Muscle of leg (tissue), 11 donors: ENCODE data around the gene SLC31A1. TPM values are rescaled to one million over a fixed set of nuclear protein-coding genes. Genes with fewer than 3 reads are reported as not detected.
A peak's percentile ranks its signal among the peaks of the same experiment; 100 is the strongest.
"Not testable (repeated sequence)": the region's sequence is repeated elsewhere in the genome, so short reads cannot be mapped to it uniquely, and the experiment has no call there.

Experiments used
- DNase-seq: peaks from one replicate; pipeline ENCODE4 v3.0.0; 2013
- H3K27ac ChIP-seq: one replicate; pipeline ENCODE4 v1.5.1; 2013; ENCODE audit warnings: mild to moderate bottlenecking, low read length, control low read depth
- H3K27me3 ChIP-seq: one replicate; pipeline ENCODE4 v1.6.1; 2013; ENCODE audit warnings: low read length; ENCODE audit not compliant: control insufficient read depth, insufficient read depth
- H3K36me3 ChIP-seq: one replicate; pipeline ENCODE4 v1.6.1; 2013; ENCODE audit warnings: low read length; ENCODE audit not compliant: control insufficient read depth, insufficient read depth
- H3K4me1 ChIP-seq: one replicate; pipeline ENCODE4 v1.6.1; 2013; ENCODE audit warnings: low read length; ENCODE audit not compliant: control insufficient read depth, insufficient read depth
- H3K4me3 ChIP-seq: one replicate; pipeline ENCODE4 v1.5.1; 2013; ENCODE audit warnings: low read length, control low read depth
- H3K9me3 ChIP-seq: replicated peaks from 2 replicates; pipeline ENCODE4 v1.6.1; 2013; ENCODE audit warnings: low read depth, low read length; ENCODE audit not compliant: control insufficient read depth
- WGBS: methylation state at CpG from one replicate; pipeline ENCODE4 v1.1.5; 2013; ENCODE audit warnings: missing lambda C conversion rate; ENCODE audit not compliant: insufficient coverage; 5-methylcytosine and 5-hydroxymethylcytosine counted together
- polyA plus RNA-seq, 8 donors: library from polyadenylated mRNA; unstranded; fragments of 120-200 nt; gene quantifications; one replicate each; pipeline versions ENCODE4 v1.2.1 to v1.2.3, GENCODE V29; 2013; ENCODE audit warnings: inconsistent platforms in 1 of 8, low replicate concordance in 1 of 8; ENCODE audit not compliant: insufficient read length in 8 of 8, insufficient read depth in 1 of 8
- total RNA-seq: library from RNA; stranded (reverse); fragments of 120-200 nt; gene quantifications from one replicate; pipeline ENCODE4 v1.2.4, GENCODE V29; 2013

Gene SLC31A1
- total and polyA plus RNA-seq, 9 donors = 8.0 to 14.2 (median 10.1) TPM

DNA sequence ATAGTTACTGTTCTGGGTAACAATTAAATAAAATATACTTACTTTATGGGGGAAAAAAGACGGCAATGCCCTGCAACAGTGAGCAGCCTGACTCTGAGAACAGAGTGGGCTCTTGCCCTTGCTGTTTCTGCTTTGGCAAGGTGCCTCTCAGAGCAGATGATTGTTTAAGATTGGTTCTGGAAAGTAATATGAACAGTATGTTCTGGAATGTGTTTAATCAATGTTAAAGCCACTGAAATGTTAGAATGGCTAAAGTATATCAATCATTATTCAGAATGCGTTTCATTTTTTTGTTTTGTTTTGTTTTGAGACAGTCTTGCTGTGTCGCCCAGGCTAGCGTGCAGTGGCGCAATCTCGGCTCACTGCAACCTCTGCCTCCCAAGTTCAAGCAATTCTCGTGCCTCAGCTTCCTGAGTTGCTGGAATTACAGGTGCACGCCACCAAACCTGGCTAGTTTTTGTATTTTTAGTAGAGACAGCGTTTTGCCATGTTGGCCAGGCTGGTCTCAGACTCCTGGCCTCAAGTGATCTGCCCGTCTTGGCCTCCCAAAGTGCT, 14.4 kb downstream of the SLC31A1 start:
- not testable (repeated sequence) for H3K27me3 ChIP-seq, DNase-seq, H3K4me1 ChIP-seq, H3K9me3 ChIP-seq, H3K27ac ChIP-seq, H3K36me3 ChIP-seq, H3K4me3 ChIP-seq
- 83% methylated on average over 4 of the region's 10 CpGs for WGBS

GRCh38 chr9:113237026-113237425, 15.7 kb downstream of the SLC31A1 start:
- Histone ChIP-seq H3K9me3 (no peaks in the 10 kb centered on the region), H3K4me1 (no peaks in the 10 kb centered on the region), H3K27ac (no peak overlapping the region), H3K36me3 (no peaks in the 10 kb centered on the region), H3K27me3 (no peaks in the 10 kb centered on the region), H3K4me3 (no peak overlapping the region)
- no peak for DNase-seq
- WGBS = 91% methylated on average over 3 of the region's 4 CpGs

DNA sequence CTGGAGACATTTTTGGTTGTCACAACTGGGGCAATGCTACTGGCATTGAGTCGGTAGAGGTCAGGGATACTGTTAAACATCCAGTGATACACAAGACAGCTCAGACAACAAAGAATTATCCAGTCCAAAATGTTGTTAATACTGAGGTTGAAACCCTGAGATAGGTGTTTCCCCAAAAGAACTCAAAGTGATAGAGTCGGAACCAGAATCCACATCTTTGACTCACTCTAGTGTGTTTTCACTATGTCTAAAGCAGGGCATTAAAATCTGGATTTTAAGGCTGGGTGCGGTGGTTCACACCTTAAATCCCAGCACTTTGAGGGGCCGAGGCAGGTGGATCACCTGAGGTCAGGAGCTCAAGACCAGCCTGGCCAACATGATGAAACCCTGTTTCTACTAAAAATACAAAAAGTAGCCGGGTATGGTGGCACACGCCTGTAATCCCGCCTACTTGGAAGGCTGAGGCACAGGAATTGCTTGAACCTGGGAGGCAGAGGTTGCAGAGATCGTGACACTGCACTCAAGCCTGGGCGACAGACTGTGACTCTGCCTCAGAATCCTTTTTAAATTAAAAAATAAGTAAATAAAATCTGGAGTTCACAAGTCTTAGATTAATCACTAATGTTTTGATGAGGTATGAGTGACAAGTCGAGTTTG, 17.0 kb downstream of the SLC31A1 start:
- H3K36me3 ChIP-seq = no peaks in the 10 kb centered on the region

DNA sequence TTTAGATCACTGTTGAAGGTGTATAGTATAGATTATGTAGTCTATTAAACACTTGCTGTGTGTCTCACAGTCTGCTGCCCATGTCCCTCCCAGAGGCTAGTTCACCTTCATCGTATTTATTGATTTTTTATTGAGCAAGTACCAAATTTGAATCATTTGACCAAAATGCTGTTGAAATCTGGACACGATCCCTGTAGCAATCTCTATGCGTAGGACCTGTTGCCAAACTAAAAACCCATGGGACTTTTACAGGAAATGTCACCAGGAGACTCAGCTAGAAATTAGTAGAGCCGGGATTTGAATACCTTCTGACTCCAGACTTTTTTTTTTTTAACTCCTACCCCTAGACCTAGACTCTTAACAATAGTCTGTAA, 17.5 kb downstream of the SLC31A1 start:
- DNase-seq = peak; percentile 24

More for the DNA sequence above, 17.0 kb downstream of the SLC31A1 start:
- WGBS = 93% methylated on average over 4 of the region's 10 CpGs
- Histone ChIP-seq H3K27me3 (no peaks in the 10 kb centered on the region), H3K9me3 (no peaks in the 10 kb centered on the region), H3K4me3 (no peak overlapping the region), H3K4me1 (no peaks in the 10 kb centered on the region), H3K27ac (no peak overlapping the region)
- no peak for DNase-seq

DNA sequence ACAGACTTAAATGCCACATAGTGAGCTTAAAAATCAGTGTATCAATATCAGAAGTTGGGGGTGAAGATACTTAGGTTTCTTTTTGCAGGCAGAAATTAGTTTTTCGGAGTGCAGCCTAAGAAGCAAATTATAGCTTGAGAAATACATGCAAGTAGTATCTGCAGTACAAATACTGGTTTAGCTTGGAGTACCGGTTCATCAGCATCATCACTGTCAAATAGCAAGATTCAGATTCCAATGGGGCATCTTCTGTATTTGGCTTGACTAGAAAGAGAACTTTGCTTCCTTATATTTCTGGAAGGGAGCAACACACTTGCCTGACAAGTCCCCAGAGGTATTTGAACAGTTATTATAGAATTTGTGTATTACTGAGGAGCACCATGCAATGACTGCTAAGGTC, 19.8 kb downstream of the SLC31A1 start:
- Histone ChIP-seq H3K36me3 (no peaks in the 10 kb centered on the region), H3K27ac (no peak overlapping the region), H3K4me3 (no peak overlapping the region), H3K4me1 (no peaks in the 10 kb centered on the region), H3K9me3 (no peaks in the 10 kb centered on the region), H3K27me3 (no peaks in the 10 kb centered on the region)
- no peak for DNase-seq
- WGBS = 100% methylated on average over 1 of the region's 2 CpGs

More for the DNA sequence above, 17.5 kb downstream of the SLC31A1 start:
- Histone ChIP-seq H3K27ac (no peak overlapping the region), H3K27me3 (no peaks in the 10 kb centered on the region), H3K4me3 (no peak overlapping the region), H3K36me3 (no peaks in the 10 kb centered on the region), H3K9me3 (no peaks in the 10 kb centered on the region), H3K4me1 (no peaks in the 10 kb centered on the region)
- no CpG with 5 or more reads among the region's 4 CpGs for WGBS

- no peaks in the 10 kb centered on the region for H3K27me3 ChIP-seq
- H3K4me1 ChIP-seq = no peaks in the 10 kb centered on the region
- WGBS = 100% methylated on average over 1 of the region's 2 CpGs
- no peak for DNase-seq
- no peak overlapping the region for H3K27ac ChIP-seq
- H3K9me3 ChIP-seq = no peaks in the 10 kb centered on the region
- no peaks in the 10 kb centered on the region for H3K36me3 ChIP-seq
- H3K4me3 ChIP-seq = no peak overlapping the region
Measured at GRCh38 chr9:113244556-113244955, 23.2 kb downstream of the SLC31A1 start.

GRCh38 chr9:113245894-113246293, 24.6 kb downstream of the SLC31A1 start:
- WGBS = 96% methylated on average over 4 of the region's 4 CpGs
- Histone ChIP-seq H3K9me3 (peaks cover 3% of the 10 kb centered on the region), H3K4me3 (no peak overlapping the region), H3K4me1 (no peaks in the 10 kb centered on the region), H3K36me3 (no peaks in the 10 kb centered on the region), H3K27ac (no peak overlapping the region), H3K27me3 (no peaks in the 10 kb centered on the region)
- no peak for DNase-seq

GRCh38 chr9:113246928-113247327, 25.6 kb downstream of the SLC31A1 start:
- Histone ChIP-seq H3K4me3 (no peak overlapping the region), H3K9me3 (peaks cover 3% of the 10 kb centered on the region), H3K27ac (no peak overlapping the region), H3K36me3 (no peaks in the 10 kb centered on the region), H3K27me3 (no peaks in the 10 kb centered on the region), H3K4me1 (no peaks in the 10 kb centered on the region)
- DNase-seq = no peak
- WGBS = 90% methylated on average over 2 of the region's 6 CpGs

GRCh38 chr9:113247640-113248039, 26.3 kb downstream of the SLC31A1 start:
- peaks cover 3% of the 10 kb centered on the region for H3K9me3 ChIP-seq
- DNase-seq = peak; percentile 5
- H3K4me1 ChIP-seq = no peaks in the 10 kb centered on the region
- H3K36me3 ChIP-seq = no peaks in the 10 kb centered on the region
- no peak overlapping the region for H3K4me3 ChIP-seq
- H3K27me3 ChIP-seq = no peaks in the 10 kb centered on the region
- no peak overlapping the region for H3K27ac ChIP-seq

- H3K27me3 ChIP-seq, H3K9me3 ChIP-seq, DNase-seq, H3K4me1 ChIP-seq, H3K27ac ChIP-seq, H3K36me3 ChIP-seq, H3K4me3 ChIP-seq: not testable (repeated sequence)
- no CpG with 5 or more reads among the region's 2 CpGs for WGBS
Measured at GRCh38 chr9:113249661-113250060, 28.3 kb downstream of the SLC31A1 start.

- Histone ChIP-seq H3K27ac (no peak overlapping the region), H3K36me3 (no peaks in the 10 kb centered on the region), H3K9me3 (peaks cover 3% of the 10 kb centered on the region), H3K4me3 (no peak overlapping the region), H3K4me1 (no peaks in the 10 kb centered on the region), H3K27me3 (no peaks in the 10 kb centered on the region)
- no peak for DNase-seq
- 89% methylated on average over 1 of the region's 2 CpGs for WGBS
Measured at GRCh38 chr9:113250807-113251206, 29.5 kb downstream of the SLC31A1 start.
